ENCODE measurements around the gene SNX19. TPM values are rescaled to one million over a fixed set of nuclear protein-coding genes. Genes with fewer than 3 reads are reported as not detected.

Gene SNX19
- total RNA-seq, 8 experiments from 2014 or later, result 25.7 to 73.8 (median 43.8) TPM

GRCh38 chr11:130902380-130902779 is 13.9 kb downstream of the SNX19 start:
- Histone ChIP-seq H3K4me3 (no peak overlapping the region), H3K4me1 (replicated peaks in 1 of 2) (no peaks in the 10 kb centered on the region), H3K27ac (no peak overlapping the region)
- 43 to 100% (median 87%) methylated on average over 1 to 3 of the region's 3 CpGs; no CpG with 5 or more reads in 1 of the 10 experiments for WGBS, 10 experiments
- in situ Hi-C loops (cut with MboI; ENCODE audit: low pct_unique_long_range_greater_than_20kb in 2 of 9, low sequenced_read_pairs in 9 of 9, unreplicated experiment in 9 of 9), result no loop called here
- ATAC-seq (replicated peaks in 6 of 8), result no peak

DNA sequence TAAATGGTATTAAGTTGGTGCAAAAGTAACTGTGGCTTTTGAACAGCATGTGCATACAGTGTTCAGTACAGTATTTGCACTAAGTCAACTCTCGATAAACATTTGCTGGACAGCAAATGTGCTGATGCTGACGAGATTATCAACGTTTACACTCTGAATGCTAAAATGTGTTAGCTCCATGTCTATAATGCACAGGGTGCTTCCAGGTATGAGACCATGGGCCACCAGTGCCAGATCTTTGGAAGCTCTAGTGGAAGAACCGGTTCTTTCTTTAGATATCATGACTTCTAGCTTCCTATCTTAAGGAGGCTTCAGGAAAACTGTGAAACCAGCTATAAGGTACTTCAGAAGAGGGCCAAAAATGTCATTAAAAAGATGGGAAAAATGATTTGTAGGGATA is 17.2 kb downstream of the SNX19 start:
- in situ Hi-C loops (cut with MboI; ENCODE audit: low pct_unique_long_range_greater_than_20kb in 2 of 9, low sequenced_read_pairs in 9 of 9, unreplicated experiment in 9 of 9), result loop anchor here in 2 of 9 experiments (25.0 kb wide), 1 partner anchor 687 kb away; no protein-coding TSS in a partner anchor
- Histone ChIP-seq H3K4me3 (no peak overlapping the region), H3K4me1 (replicated peaks in 1 of 2) (peaks cover 0 to 2% of the 10 kb centered on the region in 2 donors), H3K27ac (no peak overlapping the region)
- ATAC-seq (replicated peaks in 6 of 8), result no peak
- 79 to 100% (median 92%) methylated on average over 1 to 4 of the region's 4 CpGs; no CpG with 5 or more reads in 2 of the 10 experiments for WGBS, 10 experiments

- no peak overlapping the region for H3K27ac ChIP-seq
- 15 to 87% (median 71%) methylated on average over 1 to 12 of the region's 17 CpGs for WGBS, 10 experiments
- ATAC-seq (replicated peaks in 6 of 8), result peak in 6 of 8 experiments; percentile 12 to 84 (median 72)
Observed at GRCh38 chr11:130897262-130898182, 18.8 kb downstream of the SNX19 start.

DNA sequence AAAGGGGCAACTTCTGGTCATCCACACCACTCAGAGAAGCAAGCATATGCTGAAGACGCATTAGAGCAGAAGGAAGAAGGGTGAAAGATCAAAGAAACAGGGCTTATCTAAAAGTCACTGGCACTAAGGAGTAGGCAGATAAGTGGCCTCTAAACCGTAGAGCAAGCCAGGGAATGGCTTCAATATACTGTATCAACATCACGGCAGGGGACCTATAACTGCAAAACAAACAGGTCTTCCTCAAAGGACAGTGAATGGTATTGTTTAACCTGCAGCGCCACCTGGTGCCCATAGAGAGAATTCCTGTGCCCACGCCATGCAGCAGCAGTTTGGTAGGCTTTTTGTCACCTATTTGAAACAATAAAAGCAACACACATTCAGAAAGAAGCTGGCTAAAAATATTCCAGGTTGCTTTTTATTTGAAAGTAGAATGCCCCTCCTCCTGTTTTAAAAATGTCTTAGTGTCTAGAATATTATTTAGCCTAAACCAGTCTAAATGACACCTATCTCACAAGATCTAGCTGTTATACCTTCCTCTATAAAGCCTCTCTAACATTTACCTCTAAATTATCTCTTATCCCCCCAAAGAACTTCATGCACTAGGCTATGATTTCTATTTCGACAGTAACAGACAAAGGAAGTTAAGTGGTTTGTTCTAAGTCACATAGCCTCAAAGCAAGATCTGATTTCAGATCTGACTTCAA is 21.8 kb downstream of the SNX19 start:
- no peak overlapping the region for H3K27ac ChIP-seq
- H3K4me3 ChIP-seq, result no peak overlapping the region
- WGBS, 10 experiments, result 0 to 100% (median 13%) methylated on average over 1 to 5 of the region's 6 CpGs; no CpG with 5 or more reads in 2 of the 10 experiments
- ATAC-seq (replicated peaks in 6 of 8), result peak; percentile 10 to 88 (median 75)
- in situ Hi-C loops (cut with MboI; ENCODE audit: low pct_unique_long_range_greater_than_20kb in 2 of 9, low sequenced_read_pairs in 9 of 9, unreplicated experiment in 9 of 9), result loop anchor here in 2 of 9 experiments (25.0 kb wide), 1 partner anchor 682 kb away; no protein-coding TSS in a partner anchor
- peaks cover 6 to 10% of the 10 kb centered on the region in 2 donors for H3K4me1 ChIP-seq (replicated peaks in 1 of 2)

More at GRCh38 chr11:130897262-130898182, 18.8 kb downstream of the SNX19 start:
- in situ Hi-C loops (cut with MboI; ENCODE audit: low pct_unique_long_range_greater_than_20kb in 2 of 9, low sequenced_read_pairs in 9 of 9, unreplicated experiment in 9 of 9), result loop anchor here in 2 of 9 experiments (25.0 kb wide), 1 partner anchor 685 kb away; no protein-coding TSS in a partner anchor
- H3K4me1 ChIP-seq (replicated peaks in 1 of 2), result peaks cover 5 to 9% of the 10 kb centered on the region in 2 donors
- no peak overlapping the region for H3K4me3 ChIP-seq

DNA sequence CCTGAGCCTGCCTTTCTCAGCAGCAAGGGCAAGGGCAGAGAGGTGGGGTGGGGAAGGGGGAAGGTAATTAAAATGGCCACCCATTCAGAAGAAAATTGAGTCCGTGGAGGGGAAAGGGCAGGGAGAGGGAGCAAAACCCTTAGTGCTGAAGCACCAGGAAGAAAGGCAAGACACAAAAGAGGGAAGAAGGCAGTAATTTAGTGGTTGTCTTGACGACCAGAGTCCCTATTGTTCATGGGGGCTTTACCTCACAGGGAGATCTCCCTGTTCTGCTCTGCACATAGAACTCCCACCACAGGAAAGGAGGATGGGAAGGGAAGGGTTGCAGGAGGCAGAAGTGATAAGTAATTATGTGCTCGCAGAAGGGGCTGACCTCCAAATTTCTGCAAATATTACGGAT is 23.4 kb downstream of the SNX19 start:
- in situ Hi-C loops (cut with MboI; ENCODE audit: low pct_unique_long_range_greater_than_20kb in 2 of 9, low sequenced_read_pairs in 9 of 9, unreplicated experiment in 9 of 9), result loop anchor here in 2 of 9 experiments (25.0 kb wide), 1 partner anchor 681 kb away; no protein-coding TSS in a partner anchor
- ATAC-seq (replicated peaks in 6 of 8), result peak in 4 of 8 experiments; percentile 30 to 67 (median 46)
- Histone ChIP-seq H3K4me1 (replicated peaks in 1 of 2) (peaks cover 6 to 10% of the 10 kb centered on the region in 2 donors), H3K27ac (no peak overlapping the region), H3K4me3 (no peak overlapping the region)
- WGBS, 10 experiments, result 0 to 92% (median 20%) methylated on average over 1 to 4 of the region's 4 CpGs; no CpG with 5 or more reads in 3 of the 10 experiments

GRCh38 chr11:130891326-130891725 is 25.0 kb downstream of the SNX19 start:
- ATAC-seq (replicated peaks in 6 of 8), result peak in 1 of 8 experiments; percentile 8
- H3K4me1 ChIP-seq (replicated peaks in 1 of 2), result peaks cover 6 to 10% of the 10 kb centered on the region in 2 donors
- WGBS, 10 experiments, result 0 to 83% (median 63%) methylated on average over 1 of the region's 1 CpG; no CpG with 5 or more reads in 2 of the 10 experiments
- H3K27ac ChIP-seq, result no peak overlapping the region
- H3K4me3 ChIP-seq, result no peak overlapping the region
- in situ Hi-C loops (cut with MboI; ENCODE audit: low pct_unique_long_range_greater_than_20kb in 2 of 9, low sequenced_read_pairs in 9 of 9, unreplicated experiment in 9 of 9), result loop anchor here in 2 of 9 experiments (25.0 kb wide), 1 partner anchor 679 kb away; no protein-coding TSS in a partner anchor

DNA sequence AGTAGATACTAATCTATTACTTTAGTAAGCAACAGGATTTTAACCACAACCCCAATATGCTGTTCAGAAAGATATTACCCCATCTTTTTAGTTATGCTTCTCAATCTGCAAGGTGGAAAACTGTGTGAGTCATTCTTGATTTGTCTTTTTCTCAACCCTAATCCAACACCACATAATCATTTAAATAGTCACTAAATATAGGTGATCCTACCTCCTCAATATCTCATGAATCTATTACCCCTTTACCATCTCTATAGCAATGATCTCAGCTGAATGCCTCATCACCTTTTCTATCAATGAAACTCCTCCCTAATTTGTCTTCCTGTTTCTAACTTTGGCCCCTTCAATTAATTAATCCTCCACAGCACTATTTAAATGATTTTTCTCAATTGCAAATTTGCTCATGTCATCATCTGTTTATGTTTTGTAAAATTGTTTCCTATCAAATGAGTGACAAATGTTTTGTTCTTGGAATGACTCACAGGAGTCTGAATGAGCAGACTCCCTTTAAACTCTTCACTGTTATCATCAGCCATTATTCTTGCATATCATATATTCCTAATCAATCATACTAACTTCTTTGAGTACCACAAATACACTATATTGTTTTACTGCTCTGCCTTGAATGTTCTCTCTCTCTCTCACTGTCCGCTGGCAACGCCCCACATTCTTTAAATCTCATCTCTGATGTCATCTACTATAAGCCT is 26.1 kb downstream of the SNX19 start:
- peaks cover 6 to 10% of the 10 kb centered on the region in 2 donors for H3K4me1 ChIP-seq (replicated peaks in 1 of 2)
- WGBS, 10 experiments, result 71 to 100% (median 83%) methylated on average over 1 to 2 of the region's 2 CpGs; no CpG with 5 or more reads in 2 of the 10 experiments
- peak in 4 of 8 experiments; percentile 15 to 73 (median 51) for ATAC-seq (replicated peaks in 6 of 8)
- no peak overlapping the region for H3K27ac ChIP-seq
- H3K4me3 ChIP-seq, result no peak overlapping the region
- in situ Hi-C loops (cut with MboI; ENCODE audit: low pct_unique_long_range_greater_than_20kb in 2 of 9, low sequenced_read_pairs in 9 of 9, unreplicated experiment in 9 of 9), result loop anchor here in 2 of 9 experiments (25.0 kb wide), 1 partner anchor 678 kb away; no protein-coding TSS in a partner anchor

DNA sequence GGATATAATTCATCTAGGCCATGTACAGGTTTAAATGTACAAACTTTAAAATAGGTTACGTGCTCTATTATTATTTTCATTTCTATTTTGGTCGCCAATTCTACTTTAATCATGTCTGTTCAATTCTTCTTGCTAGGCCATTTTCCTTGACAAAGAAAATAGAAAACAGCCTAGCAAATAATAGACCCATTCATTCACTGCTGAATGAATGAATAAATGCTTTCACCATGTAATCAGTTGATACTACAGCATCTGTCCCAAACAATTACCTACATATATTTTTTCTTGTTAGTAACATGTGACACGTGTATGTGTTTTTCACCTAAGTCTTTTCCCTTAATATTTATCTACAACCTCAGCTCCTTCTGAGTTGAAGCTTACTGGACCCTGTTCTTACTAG is 27.5 kb downstream of the SNX19 start:
- 64 to 100% (median 90%) methylated on average over 2 to 3 of the region's 3 CpGs; no CpG with 5 or more reads in 1 of the 10 experiments for WGBS, 10 experiments
- in situ Hi-C loops (cut with MboI; ENCODE audit: low pct_unique_long_range_greater_than_20kb in 2 of 9, low sequenced_read_pairs in 9 of 9, unreplicated experiment in 9 of 9), result loop anchor here in 2 of 9 experiments (25.0 kb wide), 1 partner anchor 676 kb away; no protein-coding TSS in a partner anchor
- no peak overlapping the region for H3K4me3 ChIP-seq
- no peak overlapping the region for H3K27ac ChIP-seq
- ATAC-seq (replicated peaks in 6 of 8), result no peak
- H3K4me1 ChIP-seq (replicated peaks in 1 of 2), result peaks cover 6 to 7% of the 10 kb centered on the region in 2 donors

- Histone ChIP-seq H3K27ac (no peak overlapping the region), H3K4me3 (no peak overlapping the region), H3K4me1 (replicated peaks in 1 of 2) (no peaks in the 10 kb centered on the region)
- ATAC-seq (replicated peaks in 6 of 8), result peak in 1 of 8 experiments; percentile 13
- in situ Hi-C loops (cut with MboI; ENCODE audit: low pct_unique_long_range_greater_than_20kb in 2 of 9, low sequenced_read_pairs in 9 of 9, unreplicated experiment in 9 of 9), result loop anchor here in 2 of 9 experiments (25.0 kb wide), 1 partner anchor 674 kb away; no protein-coding TSS in a partner anchor
- WGBS, 10 experiments, result 86 to 100% (median 100%) methylated on average over 1 to 2 of the region's 2 CpGs; no CpG with 5 or more reads in 4 of the 10 experiments
Observed at GRCh38 chr11:130886704-130887103, 29.6 kb downstream of the SNX19 start.

DNA sequence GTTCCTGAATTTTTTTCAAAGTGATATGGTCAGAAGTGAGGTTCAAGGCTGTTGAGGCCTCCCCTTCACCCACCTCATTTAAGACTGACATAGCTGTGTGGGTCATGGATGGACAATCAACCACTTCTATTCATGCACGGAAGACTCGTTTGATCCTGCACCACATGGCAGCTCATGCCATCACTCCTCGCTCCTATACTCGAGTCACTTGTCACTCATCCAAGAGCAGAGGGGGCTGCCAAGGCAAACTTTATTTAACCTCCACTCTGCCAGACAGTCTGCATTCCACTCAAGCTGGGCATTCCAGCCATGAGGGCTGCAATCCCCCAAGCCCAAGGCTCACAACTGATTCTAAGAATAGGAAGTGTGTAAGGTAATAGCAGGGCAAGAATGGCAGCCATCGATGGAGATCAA is 34.1 kb downstream of the SNX19 start:
- Histone ChIP-seq H3K27ac (no peak overlapping the region), H3K4me3 (no peak overlapping the region), H3K4me1 (replicated peaks in 1 of 2) (no peaks in the 10 kb centered on the region)
- in situ Hi-C loops (cut with MboI; ENCODE audit: low pct_unique_long_range_greater_than_20kb in 2 of 9, low sequenced_read_pairs in 9 of 9, unreplicated experiment in 9 of 9), result loop anchor here in 2 of 9 experiments (25.0 kb wide), 1 partner anchor 670 kb away; no protein-coding TSS in a partner anchor
- 89 to 100% (median 100%) methylated on average over 1 to 4 of the region's 5 CpGs; no CpG with 5 or more reads in 5 of the 10 experiments for WGBS, 10 experiments
- ATAC-seq (replicated peaks in 6 of 8), result no peak

DNA sequence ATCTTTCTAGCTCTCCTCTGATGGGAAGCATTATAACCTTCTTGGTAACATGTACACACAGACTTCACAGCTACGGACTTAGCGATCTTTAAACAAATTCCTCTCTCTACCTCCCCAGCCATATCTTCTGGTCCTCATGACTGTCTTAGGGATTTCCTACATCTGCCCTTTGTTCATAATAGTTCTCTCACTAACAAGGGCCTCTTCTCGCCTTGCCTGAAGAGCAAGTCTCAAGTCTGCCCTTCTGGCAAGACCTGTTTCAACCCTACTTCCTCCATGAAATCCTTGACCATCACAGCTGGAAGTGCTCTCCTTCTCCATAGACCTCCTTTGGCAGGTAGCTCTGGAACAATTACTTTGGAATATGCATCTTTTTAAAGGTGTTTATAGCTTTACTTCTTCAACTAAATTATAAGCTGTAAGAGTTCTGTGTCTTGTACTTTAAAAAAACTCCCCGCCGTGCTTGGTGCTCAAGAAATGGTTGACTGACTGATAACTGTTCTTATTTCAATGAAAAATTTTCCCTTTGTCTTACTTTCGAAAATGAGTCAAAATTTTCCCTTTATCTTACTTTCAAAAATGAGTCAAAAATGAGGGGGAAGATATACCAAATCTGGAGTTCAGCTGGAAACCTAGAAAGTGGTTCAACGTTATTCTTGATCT is 34.7 kb downstream of the SNX19 start:
- Histone ChIP-seq H3K4me1 (replicated peaks in 1 of 2) (no peaks in the 10 kb centered on the region), H3K4me3 (no peak overlapping the region), H3K27ac (no peak overlapping the region)
- WGBS, 10 experiments, result 83 to 100% (median 97%) methylated on average over 3 to 7 of the region's 7 CpGs
- in situ Hi-C loops (cut with MboI; ENCODE audit: low pct_unique_long_range_greater_than_20kb in 2 of 9, low sequenced_read_pairs in 9 of 9, unreplicated experiment in 9 of 9), result loop anchor here in 2 of 9 experiments (25.0 kb wide), 1 partner anchor 669 kb away; no protein-coding TSS in a partner anchor
- no peak for ATAC-seq (replicated peaks in 6 of 8)

Measured in motor neuron (in vitro differentiated cells).